Breast epithelium (tissue), 3 donors: ENCODE results near the gene ARHGAP20.

Experiments
- CTCF ChIP-seq, 3 donors: fragments of 450-650 bp; IDR thresholded peaks; one replicate each; pipeline ENCODE4 v1.5.1; 2016 to 2017; ENCODE audit warnings: antibody characterized with exemption in 3 of 3, mild to moderate bottlenecking in 3 of 3, moderate library complexity in 3 of 3
- POLR2A ChIP-seq: fragments of 450-650 bp; IDR thresholded peaks from one replicate; pipeline ENCODE4 v1.6.1; 2016; ENCODE audit warnings: antibody characterized with exemption, mild to moderate bottlenecking, moderate library complexity

DNA sequence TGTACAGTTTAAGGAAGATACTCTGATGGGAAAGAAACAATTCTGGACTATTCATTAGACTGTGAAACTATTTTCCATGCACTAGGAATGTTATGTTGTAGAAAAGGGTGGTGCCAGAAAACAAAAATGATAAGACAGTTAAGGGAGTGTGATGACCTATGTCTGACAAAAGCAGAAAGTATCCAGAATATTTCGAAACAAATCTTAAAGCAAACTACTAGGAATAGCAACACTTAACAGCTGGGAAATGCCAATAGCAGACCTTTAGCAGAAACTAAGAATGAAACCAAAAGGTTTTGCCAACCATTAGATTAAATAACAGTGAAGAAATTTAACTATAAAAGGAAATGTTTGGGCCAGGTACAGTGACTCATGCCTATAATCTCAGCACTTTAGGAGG is 3.3 kb upstream of the ARHGAP20 start:
- no peak for TF ChIP-seq POLR2A
- TF ChIP-seq CTCF (IDR thresholded peaks at IDR 0.05) = no peak
